Astrocyte of the hippocampus (primary cell): ENCODE results near the gene CNTNAP4.
A peak's percentile ranks its signal among the peaks of the same experiment; 100 is the strongest.

Experiments
- DNase-seq: peaks from one replicate; pipeline ENCODE4 v3.0.0; 2011; ENCODE audit warnings: low read depth, low spot score

Gene CNTNAP4

DNA sequence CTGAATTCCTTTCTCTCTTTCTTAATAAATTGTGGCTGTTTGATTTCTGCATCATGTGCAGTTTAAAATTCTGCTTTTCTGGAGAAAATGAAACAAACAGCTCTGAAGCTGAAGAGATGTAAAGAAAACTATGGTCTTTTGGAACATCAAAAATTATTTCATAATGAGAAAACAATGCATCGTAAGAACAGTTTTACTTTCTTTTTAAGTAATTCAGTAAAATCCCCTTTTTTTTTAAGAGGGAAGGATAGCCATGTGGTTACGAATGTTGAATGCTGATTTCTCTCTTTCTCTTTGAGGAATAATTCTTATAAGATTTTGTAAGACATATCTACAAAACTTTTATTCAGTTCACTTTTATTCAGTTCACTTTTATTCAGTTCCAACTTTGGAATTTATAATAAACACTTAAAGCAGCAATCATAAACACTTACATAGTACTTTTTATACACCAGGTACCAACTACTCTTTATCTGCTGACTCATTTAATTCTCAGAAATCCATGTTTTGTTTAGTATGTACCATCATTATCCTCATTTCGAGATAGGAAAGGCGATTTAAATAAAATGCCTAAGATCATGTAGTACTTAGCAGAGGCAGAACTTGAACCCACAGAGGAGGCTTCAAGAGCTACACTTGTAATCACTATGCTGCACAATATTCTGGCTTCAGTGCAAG is 26.6 kb downstream of the CNTNAP4 start:
- no peak for DNase-seq

DNA sequence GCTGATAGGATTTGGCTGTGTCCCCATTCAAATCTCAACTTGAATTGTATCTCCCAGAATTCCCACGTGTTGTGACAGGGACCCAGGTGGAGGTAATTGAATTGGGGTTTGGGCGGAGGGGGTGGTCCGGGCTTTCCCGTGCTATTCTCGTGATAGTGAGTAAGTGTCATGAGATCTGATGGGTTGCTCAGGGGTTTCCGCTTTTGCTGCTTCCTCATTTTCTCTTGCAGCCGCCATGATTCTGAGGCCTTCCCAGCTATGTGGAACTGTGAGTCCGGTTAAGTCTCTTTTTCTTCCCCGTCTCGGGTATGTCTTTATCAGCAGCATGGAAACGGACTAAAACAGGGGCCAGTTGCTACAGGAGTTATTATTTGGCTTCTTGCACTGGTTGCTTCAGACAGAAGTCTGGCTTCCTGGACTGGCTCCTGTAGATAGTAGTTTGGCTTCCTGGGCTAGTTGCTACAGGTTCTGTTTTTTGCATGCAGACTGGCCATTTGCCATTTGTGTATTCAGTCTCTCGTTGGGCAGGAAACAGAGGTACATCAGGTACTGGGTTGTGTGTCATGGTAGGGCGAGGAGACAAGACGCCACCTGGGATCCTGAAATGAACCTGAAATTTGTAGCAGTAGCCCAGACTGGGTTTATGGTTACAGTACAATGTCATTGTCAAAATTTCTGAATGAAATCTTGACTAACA is 32.6 kb downstream of the CNTNAP4 start:
- DNase-seq, result no peak

DNA sequence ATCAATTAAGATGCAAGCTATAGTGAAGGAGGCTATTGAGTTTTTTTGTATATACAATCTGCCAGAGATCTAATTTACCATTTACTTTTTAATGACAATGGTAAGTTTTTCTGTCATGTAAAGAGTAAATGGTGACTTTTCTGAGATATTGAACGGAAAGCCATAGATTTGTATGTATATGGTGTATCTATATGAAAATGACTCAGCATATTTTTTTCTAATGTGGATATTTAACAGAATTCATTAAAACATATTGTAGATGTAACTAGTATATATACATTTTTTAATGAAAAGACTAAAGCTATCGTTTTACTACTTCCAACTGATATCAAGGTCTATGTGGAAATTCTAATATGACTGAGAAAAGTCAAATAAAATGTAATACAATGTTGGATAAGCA is 34.1 kb downstream of the CNTNAP4 start:
- DNase-seq, result no peak

DNA sequence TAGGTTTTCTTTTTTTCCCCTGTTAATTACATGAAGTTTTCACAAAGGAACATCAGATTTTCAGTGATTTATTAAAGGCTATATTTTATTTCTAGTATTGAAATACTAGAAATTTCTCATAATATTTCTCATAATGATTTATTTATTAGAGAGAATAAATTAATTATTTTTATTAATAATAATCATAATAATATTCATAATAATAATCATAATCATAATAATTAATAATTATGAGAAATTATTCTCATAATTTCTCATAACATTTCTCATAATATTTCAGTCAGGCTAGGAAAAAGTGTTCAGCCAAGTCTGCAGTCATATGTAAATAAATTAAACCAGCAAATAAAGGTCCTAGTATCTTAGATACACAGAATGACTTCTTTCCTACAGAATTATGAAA is 41.4 kb downstream of the CNTNAP4 start:
- no peak for DNase-seq

DNA sequence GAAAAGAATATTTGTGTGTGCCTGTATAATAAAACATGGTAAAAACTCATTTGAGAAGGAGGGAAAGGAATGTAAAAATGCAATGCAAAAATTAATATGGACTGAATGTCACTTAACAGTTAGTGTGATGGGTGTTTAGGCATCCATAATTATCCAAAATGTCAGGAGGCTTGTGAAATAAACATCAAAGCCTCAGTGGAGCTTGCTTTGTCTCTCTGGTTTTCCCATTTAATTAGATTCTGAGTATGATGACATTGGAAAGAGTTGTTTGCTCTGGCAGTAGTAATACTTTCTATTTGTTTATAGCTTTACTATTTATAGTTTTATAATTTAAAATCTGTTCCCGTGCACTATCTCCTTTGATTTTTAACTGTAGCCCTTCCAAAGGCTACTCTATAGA is 51.9 kb downstream of the CNTNAP4 start:
- no peak for DNase-seq

DNA sequence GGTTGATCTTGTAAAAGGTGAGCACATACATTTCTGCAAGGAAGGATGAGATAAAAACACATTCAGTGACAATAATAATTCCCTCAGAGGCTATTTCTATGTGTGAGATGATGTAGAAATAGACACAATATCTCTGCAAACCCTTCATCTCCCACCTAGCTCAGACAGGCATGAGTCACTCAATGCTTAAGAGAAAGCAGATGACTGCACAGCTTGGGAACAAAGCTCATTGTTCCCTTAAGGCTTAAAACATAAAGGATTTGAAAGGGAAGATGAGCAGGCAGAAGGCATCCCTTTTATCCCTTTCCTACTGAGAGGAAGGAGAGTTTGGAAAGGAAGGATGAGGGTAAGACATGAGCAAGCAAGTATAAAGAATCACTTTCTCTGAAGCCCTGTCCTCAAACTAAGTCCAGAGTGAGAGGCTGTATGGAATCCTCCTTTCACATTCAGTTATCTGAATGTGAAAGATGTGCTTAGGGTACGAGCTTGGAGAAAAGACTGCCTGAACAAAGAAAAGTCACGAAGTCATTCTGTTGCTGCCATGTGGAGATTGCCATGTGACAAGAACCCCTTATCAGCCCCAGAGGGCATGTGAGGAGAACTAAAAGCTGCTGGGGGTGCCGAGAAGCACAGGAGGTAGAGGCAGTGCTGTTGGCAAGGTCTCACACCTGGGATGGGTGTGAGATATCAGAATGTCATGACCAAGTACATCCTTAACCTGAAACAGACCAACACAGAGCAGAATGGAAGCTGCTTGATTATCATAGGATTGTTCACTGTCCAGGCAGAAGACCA is 58.2 kb downstream of the CNTNAP4 start:
- DNase-seq, result no peak

DNA sequence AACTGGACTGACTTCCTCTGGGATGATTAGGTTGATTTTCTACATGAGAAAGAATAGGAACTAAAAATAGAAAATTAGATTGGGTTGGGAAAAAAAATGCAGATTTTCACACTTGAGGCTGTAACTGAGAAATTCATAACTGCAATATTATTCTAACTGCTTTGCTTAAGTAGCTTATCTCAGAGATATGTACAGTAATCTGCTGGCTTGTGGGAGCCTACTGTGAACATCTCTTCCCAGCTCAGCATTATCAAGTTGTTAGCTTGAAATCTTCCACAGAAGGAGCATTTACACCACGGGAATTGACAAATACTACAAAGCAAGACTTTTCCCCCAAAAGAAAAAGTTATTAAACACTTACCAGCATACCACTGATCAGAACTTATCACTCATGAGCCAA is 58.9 kb downstream of the CNTNAP4 start:
- no peak for DNase-seq

DNA sequence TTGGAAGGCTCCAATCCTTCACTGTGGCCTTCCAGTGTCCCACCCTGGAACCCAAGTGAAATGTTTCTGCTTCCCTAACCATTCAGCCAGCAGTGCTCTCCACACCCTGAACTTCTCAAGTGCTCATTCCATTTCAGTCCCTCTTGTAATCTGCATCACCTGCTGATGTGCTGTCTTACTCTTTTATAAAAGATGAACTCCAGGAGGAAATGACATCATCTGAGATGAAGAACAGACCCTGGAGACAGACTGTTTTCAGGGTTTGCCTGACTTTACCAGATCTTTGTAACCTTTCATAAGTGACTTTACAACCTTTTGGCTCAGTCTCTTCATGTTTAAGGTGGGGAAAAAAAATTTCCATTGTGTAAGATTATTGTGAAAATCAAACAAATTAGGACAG is 61.3 kb downstream of the CNTNAP4 start:
- no peak for DNase-seq

DNA sequence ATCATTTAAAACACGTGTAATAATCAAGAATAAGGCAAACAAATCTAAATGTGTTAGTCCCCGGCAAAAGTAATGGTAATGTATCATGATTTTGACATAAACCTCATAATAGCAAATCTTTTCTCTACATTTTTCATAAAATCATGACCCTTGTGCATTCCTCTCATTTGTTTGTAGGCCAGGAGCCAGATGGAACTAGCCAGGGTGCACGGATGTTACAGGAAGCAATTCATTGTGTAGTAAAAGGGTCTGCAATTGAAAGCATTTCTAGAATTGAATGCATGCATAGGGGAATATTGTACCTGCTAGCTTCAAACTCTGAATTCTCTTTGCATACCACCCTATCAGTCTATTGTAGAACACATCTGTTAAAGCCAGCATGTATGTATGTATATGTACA is 66.6 kb downstream of the CNTNAP4 start:
- no peak for DNase-seq

DNA sequence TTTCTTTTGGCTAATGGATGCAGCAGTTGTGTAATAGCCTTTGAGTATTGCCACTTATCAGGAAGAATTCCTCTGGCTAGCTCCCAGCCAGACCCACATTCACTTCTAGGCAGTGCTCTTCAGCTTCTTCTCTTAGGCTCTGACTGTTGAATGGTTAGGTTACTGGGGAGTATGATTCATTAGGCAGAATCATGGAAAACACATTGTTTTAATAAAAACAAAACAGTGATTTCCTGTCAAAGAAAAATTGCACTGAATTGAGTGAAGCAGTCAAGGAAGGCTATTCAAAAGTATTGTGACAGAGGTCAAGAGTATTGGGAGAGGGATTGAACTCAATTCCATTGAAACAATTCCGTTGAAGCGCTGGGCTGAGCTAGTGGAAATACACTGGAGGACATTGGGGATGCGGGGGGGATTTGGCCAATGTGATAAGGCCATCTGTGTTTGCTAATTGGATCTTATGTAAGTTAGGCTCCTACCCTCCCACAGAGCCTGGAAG is 68.0 kb downstream of the CNTNAP4 start:
- DNase-seq, result peak; percentile 64

DNA sequence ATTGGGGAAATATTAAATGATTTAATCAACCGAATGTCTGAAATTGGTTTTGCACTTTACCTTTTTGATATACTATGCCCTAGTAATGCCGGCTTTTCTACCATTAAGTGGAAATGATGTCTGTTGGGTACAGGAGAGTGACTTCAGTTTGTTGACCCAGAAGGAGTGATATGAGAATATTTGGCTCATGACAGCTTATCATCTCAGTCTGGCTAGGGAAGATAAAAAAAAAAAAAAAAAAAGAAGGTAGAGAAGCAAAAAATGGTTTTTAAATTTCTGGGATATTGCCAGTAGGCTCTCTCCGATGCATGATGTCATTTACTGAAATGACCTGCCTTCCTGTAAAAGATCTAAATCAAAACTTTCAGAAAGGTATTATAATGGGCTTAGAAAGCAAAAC is 69.0 kb downstream of the CNTNAP4 start:
- DNase-seq, result no peak

DNA sequence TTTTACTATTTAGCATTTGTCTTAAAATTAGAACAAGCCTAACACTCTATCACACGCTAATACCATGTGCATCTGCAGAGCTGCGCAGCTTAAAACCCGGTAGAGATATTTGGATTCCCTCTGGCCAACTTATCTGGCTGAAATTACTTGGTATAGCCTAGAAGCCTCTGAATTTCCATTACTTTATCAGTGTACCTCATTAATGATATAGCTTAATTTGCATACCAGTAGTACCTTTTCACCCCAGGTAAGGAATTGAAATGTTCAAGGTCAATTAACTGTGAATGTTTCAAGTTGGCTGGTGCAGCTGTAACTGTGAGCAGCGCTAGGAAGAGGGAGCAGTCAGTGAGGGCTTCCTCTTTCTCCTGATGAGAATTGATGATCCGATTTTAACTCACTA is 74.2 kb downstream of the CNTNAP4 start:
- no peak for DNase-seq

DNA sequence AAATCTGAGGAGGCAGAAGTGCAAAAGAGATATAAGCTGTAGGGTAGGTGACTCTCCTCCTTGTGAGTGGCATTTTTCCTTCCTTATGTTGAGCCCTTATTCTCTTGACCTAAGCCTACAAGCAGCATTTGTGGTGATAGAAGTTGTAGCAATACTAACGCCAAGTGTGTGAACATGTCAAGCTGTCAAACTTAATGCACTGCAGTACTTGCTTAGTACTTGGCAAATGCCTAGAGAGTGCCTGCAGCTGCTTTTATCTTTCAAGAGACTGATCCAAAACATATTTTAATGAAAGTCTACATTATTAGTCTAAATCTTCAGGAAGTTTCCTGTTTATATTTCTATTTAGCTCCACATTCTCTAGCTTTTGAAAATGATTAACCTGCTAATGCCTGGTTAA is 83.2 kb downstream of the CNTNAP4 start:
- DNase-seq, result no peak

DNA sequence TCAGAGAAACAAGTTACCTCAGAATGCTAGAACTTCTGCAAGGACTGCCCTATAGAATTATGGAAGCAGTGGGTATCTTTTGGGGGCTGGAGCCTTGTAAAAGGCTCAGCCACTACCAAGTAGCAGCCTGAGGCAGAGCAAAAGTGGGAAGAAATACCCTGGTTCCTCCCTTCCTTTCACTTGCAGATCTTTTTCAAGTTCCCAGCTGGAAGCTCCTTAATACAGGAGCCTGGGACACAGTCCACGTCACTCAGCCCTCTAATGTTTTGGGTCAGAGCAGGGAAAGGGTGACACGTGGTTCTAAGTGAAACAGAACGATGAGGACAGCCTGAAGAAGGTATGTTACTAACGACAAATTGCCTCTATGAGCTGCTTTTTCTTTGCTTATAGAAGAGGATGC is 93.1 kb downstream of the CNTNAP4 start:
- DNase-seq, result no peak

DNA sequence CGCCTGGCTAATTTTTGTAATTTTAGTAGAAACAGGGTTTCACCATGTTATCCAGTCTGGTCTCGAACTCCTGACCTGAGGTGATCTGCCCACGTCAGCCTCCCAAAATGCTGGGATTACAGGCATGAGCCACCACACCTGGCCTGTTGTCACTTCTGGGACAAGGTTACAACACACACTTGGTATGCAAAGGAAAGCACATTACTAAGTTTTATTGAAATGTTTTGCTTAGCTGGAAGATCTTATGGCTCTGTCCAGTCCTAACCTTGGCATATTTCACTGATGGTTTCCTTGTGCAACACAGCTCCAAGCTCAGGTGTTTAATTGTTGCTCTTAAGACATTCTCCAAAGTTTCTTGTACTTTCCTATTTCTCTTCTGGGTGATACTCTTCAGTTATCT is 94.2 kb downstream of the CNTNAP4 start:
- no peak for DNase-seq

DNA sequence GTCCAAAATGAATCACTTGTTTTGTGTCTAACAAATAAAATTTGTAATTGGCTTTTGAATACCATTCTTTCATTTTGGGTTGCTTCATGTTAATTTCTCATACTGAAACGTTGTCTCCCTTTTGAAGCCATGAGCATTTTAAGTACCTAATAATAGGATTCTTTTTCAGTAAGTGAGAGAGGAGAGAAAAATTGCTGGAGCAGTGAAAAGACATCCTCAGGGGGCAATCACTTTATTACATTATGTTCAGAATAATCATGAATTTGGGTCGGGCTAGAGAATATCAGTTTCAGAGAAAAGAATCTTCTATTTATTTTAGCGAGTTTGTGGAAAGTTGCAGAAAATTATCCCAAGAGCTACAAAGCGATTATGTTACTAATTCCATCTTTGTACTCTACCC is 96.8 kb downstream of the CNTNAP4 start:
- no peak for DNase-seq

DNA sequence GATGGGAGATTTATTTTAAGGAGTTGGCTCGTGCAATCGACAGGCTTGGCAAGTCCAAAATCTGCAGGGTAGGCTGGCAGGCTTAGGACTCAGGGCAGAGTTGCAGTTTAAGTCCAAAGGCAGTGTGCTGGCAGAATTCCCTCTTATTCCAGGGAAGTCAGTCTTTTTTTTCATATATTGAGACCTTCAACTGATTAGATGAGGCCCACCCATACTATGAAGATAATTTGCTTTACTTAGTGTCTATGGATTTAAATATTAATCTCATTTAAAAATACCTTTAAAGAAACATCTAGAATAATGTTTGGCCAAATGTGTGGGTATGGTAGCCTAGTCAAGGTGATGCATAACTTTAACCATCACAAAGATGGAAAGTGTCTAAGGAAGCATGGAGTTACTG is 99.8 kb downstream of the CNTNAP4 start:
- DNase-seq, result no peak

DNA sequence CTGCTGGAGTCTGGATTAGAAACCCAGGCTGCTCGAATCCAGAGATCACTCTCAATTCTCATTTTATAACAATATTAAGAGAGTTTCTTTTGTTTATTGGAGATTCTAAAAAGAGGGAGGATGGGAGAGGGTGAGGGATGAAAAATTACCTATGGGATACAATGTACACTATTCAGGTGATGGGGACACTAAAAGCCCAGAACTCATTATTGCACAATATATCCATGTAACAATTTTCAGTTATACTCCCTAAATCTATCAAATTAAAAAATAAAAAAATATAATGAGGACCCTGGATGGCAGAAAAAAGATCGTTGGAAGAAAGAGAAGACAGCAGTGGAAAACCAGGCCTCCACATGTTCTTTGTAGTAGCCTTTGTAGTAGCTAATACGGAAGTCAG is 100.8 kb downstream of the CNTNAP4 start:
- no peak for DNase-seq

DNA sequence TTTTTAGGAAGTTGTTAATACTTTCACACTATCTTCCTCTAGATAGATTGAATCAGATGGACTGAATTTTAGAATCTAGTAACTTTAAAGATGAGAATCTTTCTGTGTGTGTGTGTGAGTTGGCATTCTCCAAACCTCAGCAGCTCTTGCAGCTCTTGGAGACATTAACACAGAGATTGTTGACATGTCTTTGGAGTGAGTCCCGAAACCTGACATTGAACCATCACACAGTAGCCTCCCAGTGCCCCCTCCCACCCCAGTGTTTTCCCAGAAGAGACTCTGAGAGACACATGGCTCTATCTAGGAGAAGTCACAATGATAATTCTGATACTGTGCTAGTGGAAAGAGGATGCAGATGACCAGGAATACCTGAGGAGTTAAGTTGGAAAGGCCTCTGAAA is 103.9 kb downstream of the CNTNAP4 start:
- DNase-seq, result no peak

DNA sequence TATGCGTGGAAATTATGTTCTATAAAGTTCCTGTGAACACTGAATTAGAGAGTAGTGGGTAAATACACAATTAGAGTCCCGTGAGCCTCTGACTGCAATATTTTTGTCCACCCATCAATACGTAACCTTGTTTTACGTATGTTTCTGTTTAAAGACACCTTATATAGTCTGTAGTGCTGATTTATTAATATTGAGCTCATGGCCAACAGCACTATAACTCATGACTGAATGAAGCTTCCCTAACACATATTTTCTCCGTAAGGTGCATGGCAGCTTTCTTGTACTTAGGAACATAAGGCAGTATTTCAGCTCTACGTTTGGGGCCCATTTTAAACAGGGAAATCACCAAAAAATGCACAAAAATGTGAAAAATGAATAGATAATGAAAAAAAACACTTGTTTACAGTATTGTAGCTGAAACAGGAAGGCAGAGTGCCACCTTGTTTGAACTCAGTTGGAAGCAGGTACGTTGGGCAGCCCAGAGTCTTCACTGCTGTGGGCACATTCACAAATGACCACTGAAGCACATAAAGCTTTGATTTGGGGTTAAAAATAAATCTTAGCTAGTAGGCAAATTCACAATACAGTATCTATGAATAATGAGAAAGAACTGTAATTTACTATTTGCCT is 108.5 kb downstream of the CNTNAP4 start:
- DNase-seq, result no peak

DNA sequence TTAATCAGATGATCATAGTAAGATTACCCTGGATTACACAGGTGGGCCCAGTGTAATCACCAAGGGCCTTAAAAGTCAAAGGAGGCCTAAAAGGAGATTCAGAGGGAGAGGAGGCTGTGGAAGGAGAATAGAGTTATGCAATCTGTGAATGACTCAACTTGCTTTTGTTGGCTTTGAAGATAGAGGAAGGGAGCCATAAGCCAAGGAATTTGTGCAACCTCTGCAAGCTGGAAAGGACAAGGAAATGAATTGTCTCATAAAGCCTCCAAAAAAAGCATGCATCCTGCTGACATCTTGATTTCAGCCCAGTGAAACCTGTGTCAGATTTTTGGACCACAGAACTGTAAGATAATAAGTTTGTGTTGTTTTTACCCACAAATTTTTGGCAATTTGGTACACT is 109.6 kb downstream of the CNTNAP4 start:
- DNase-seq, result peak; percentile 29

DNA sequence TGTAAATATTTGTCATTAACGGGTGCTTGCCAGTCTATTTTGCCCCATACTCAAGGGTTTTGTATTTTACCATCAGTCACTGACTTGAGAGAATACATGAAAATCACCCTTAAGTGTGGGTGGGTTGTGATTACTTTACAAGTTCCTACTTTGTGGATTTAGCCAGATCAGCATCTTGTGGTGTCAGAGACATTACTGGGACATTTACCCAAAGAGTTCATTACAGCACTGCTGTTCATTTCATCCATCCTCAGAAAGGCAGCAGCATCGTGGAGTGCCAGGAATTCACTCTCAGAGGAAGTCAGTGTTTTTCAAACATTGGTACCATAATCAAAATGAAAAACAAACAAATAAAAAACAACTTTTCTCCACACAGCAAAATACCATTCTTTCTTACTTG is 110.8 kb downstream of the CNTNAP4 start:
- DNase-seq, result no peak
